Stimulated activated CD4-positive, alpha-beta T cell treated with anti-CD3 and anti-CD28 coated beads, Interleukin-12 subunit alpha, Interleukin-12 subunit beta, amount 100 ng/mL, for 48 hours (primary cell): ENCODE data around the gene ATP11A.
"Not testable (repeated sequence)": the region's sequence is repeated elsewhere in the genome, so short reads cannot be mapped to it uniquely, and the experiment has no call there.

ENCODE experiments used
- DNase-seq, 3 donors: peaks; one replicate each; pipeline ENCODE4 v3.0.0-alpha.2; 2020; ENCODE audit warnings: low read depth in 2 of 3, low spot score in 1 of 3

The ATP11A gene

GRCh38 chr13:112772929-112773328 lies 83.1 kb downstream of the ATP11A start:
- no peak for DNase-seq

DNA sequence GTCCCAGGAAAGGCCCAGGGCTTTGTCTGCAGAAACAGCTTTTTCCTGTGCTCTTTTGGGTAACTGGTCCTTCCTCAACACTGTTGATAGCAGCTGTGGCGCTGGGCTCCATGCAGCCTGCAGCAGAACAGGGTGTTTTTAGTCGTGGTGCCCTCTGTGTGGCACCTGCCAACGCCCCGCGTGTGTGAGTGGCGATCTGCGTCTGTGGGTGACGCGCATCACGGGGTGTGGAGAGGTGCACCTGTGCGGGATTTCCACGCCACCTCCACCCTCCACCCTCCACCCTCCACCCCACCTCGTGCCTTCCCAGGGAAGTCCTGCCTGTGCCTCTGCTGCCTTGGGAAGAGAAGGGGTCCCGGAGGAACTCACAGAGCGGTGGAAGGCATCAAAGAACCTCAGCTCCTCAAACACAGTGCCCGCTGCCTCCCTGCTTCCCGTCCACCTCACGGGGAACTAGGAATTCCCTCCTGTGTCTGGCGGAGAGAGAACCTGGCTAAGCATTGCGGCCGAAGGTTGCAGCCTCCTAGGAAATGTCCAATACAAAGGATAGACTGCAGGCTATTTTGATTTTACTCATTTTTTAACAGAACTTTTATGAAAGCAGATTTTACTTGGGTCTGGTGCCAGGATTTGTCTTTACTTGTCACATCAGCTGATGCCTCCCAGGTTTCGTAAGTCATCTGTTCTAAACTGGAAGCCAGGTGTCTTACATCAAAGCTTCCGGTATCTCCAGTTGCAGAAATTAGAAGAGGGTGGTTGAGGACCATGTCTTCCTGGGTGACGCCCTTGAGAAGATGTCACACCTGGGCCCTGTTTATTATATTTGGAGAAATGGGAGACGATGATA lies 84.0 kb downstream of the ATP11A start:
- DNase-seq, result no peak

DNA sequence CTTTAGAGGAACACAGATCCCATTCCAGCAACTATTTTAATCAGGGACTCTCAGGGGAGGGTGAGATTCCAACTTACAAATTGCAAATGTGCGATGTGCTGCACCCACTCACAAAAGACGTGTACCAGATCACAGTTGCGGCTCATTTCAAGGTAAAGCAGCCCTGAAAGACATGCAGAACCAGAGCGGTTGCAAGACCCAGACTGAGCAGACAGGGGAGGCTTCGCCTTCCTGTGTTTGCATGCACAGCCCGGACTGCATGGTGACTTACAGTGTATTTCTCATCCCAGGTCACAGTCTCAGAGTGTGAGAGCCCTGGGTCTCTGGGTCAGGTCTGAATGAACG lies 84.6 kb downstream of the ATP11A start:
- DNase-seq, result no peak

DNA sequence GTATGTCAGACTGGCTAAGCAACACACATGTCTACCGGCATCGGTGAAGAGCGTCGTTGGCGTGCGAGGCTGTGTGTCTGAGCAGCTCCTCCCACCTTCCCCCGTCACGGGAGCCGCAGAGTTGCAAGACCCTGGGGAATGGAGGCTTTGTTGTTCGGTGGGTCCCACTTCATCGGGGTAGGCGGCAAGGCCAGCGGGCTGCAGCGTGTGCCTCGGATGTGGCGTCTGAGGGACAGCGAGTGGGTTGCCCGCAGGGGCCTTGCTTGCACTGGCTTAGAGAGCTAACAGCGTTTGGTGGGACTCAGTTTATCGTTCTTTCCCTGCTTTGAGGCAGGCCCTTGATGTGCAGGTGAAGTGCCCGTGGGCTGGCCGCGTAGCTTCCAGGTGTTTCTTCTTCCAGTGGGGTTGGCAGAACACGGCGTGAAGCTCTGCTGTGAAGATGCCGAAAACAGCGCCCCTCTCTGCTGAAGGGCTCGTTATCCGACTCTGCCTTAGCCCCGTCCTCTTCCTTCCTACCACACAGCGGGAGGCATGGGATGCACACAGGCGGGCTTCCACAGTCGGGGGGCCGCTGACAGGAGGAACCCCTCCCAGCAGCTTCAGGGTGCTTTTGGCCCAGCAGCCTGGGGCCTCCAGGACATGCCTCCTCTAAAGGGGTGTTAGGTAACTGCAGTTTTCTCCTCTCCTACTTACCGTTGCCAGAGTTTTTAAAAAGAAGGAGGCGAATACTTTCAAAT lies 85.2 kb downstream of the ATP11A start:
- no peak for DNase-seq

- no peak for DNase-seq
These were observed 86.0 kb downstream of the ATP11A start for GRCh38 chr13:112775791-112776279.

GRCh38 chr13:112776354-112776753 lies 86.5 kb downstream of the ATP11A start:
- no peak for DNase-seq

DNA sequence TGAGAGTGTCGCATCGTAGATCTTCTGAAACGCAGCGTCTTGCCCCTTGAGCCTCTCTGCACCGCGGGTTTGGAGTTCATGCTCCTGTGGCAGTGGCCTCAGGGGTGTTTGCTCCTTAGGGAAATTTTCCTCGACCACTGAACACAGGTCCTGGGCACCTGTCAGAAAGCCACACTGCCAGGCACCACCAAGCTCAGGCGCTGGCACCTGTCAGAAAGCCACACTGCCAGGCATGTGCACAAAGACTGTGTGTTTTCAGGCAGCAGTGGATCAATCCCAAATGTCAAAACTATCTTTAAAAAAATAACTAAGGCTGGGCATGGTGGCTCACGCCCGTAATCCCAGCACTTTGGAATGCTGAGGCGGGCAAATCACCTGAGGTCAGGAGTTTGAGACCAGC lies 87.1 kb downstream of the ATP11A start:
- DNase-seq, result no peak

- DNase-seq, result no peak
These were observed 88.0 kb downstream of the ATP11A start for GRCh38 chr13:112777637-112778406.

DNA sequence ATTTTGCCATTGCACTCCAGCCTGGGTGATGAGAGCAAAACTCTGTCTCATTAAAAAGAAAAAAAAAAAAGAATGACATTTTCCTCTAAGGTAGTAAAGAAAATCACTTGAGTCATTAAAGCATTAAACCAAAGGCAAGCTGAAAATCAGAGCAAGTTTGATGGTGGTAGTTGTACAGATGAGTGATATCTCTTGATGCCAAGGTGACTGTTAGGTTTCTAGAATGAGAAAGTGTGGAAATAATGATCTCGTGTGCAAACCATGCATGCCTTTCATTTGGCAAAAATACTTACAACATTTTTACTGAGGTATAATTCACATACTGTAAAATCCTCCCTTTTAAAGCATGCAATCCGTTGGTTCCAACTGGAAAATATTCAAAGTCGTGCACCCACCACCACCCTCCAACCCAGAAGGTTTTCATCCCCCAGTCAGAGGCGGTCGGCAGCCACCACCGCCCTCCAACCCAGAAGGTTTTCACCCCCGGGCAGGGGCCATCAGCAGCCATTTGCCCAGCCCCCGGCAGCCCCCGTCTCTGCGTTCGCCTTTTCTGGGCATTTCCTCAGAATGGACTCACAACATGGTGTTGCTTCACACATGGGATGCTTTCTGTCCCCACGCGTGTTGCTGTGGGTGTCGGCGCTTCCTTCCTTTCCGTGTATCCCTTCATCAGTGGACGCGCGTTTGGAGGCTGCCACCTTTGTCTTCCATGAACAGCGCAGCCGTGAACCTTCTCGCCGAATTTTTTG lies 90.2 kb downstream of the ATP11A start:
- DNase-seq, result no peak

DNA sequence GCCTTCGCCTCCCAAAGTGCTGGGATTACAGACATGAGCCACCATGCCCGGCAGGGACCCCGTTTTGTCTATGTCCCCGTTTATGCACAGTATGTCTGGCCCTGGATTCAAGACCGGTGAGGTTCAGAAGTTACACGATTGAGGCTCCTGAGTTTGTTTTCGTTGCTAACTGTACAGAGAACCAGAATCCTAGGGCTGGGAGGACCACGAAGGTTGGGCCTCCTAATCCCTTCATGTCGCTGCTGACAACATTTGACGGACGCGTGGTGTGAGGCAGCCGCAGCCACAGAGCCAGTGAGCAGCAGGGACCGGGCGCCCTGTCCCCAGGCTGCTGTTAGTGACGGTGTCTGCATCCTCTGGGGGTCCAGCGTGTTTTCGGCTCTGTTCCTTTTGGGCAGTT lies 91.4 kb downstream of the ATP11A start:
- DNase-seq, result no peak

DNA sequence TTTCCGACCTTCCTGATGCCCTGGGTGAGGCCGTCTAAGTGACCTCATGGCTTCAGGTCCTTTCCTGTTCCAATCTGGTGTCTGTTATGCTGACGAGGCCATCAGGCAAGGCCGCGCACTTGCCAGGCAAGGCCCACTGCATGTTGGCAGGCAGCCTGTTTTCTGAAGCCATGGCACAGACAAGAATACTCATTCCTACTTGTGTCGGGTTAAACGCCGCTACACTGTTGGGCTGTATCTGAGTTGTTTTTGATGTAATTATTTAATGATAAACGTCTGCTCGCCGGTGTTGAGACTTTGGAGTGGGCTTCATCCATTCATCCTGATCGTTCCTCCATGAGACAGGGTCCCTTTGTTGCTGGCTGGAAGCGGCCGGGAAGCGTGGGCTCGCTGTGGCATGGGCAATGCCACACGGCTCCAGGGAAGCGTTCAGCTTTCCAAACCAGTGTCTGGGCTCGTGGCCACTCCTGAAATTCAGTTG lies 92.1 kb downstream of the ATP11A start:
- no peak for DNase-seq

DNA sequence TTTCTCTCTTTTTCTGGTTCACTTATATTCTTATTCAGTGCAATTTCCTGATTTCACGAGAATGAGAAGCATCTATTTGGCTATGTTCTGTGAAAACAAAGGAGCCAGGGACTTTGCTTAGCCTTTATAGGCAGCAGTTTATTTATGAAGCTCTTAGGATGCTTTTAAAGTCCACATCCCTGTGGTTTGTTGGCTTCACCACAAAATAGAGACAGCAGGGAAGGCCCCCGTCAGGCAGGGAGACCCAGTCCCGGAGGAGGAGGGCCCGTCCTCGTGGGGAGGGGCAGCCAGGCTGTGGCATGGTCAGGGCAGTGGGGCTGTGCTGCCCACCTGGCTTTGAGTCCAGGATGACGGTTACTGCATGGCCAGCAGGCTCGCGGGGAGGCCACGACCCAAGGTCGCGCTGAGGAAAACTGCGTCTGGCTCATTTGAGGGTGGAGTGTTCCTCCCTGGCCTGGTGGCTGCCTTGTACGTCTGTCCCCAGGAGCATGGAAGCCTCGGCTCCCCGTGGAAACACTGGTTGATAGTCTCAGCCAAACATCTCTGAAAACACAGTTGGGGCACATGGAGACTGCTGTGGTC lies 92.7 kb downstream of the ATP11A start:
- DNase-seq, result no peak

GRCh38 chr13:112783135-112783977 lies 93.5 kb downstream of the ATP11A start:
- no peak for DNase-seq

DNA sequence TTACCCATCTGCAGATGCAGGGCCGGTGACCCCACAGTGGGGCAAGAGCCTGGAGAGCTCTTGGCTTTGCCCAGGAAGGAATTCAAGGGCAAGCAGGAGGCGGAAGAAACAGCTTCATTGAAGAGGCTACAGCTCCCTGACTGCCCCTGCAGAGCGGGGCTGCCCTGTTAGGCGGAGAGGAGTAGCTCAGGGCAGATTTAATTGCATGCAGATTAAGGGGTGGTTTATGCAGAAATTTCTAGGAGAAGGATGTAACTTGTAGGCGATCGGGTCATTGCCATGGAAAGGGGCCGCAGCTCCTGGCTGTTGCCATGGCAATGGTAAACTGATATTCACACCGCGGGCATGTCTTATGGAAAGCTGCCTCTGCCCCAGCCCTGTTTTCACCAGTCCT lies 94.1 kb downstream of the ATP11A start:
- DNase-seq, result no peak

GRCh38 chr13:112784811-112785482 lies 95.1 kb downstream of the ATP11A start:
- DNase-seq, result no peak

GRCh38 chr13:112785483-112785856 lies 95.6 kb downstream of the ATP11A start:
- DNase-seq, result no peak

DNA sequence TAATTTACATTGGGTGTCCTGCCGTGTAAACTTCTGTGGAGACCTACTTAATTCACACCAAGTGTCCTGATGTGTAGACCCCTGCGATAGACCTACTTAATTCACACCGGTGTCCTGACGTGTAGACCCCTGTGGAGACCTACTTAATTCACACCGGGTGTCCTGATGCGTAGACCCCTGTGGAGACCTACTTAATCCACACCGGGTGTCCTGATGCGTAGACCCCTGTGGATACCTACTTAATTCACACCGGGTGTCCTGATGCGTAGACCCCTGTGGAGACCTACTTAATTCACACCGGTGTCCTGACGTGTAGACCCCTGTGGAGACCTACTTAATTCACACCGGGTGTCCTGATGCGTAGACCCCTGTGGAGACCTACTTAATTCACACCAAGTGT lies 97.0 kb downstream of the ATP11A start:
- not testable (repeated sequence) for DNase-seq

DNA sequence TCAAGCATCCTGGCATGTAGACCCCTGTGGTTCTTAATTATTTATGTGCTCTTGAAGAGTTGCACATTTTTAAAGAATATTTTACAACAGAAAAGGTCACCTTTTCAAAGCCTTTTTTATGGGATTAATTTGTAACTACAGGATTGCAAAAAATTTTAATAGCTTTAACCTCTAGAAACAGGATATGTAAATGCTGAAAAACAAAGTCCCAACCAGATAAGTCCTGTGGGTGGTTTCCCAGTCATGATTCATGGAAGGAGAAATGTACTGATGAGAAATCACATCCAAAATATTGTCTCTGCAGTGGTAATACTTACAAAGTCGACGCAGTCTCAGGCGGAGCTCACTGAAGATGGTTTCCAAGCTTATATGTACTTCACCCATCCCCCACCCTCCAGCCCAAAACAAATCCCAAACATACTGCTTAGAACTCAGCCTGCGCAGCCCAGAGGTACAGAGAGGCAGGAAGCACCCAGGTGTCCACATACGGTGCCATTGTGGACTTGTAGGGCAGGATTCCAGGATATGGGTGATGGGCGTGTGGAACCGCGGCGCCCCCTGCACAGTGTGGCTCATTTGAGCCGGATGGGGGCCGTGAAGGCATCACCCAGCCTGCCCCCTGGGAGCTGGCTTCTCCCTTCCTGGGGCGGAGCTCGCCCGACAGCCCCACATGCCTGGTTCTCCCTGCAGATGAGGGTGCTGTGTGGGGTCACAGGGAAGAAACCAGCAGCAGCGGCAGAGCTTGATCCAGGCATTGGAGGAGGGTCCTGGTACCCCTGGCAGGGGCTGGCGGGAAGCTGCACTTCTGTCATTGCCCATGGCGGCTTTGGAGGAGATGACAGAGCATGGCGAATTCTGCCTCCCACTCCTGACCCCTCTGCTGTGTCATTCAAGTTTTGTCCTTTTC lies 101.2 kb downstream of the ATP11A start:
- DNase-seq, result no peak
